Upper lobe of left lung (tissue), 6 donors: Measurements from ENCODE around the gene CTNNBIP1. TPM values are rescaled to one million over a fixed set of nuclear protein-coding genes. Genes with fewer than 3 reads are reported as not detected.
"Not testable (repeated sequence)": the region's sequence is repeated elsewhere in the genome, so short reads cannot be mapped to it uniquely, and the experiment has no call there.

Experiments used
- ATAC-seq, 2 donors: fragments of 200-7000 bp; cut with Tn5 transposase; one replicate each; pipeline ENCODE4 v1.9.1; 2022; ENCODE audit warnings: mild to moderate bottlenecking in 2 of 2, moderate library complexity in 2 of 2; ENCODE audit not compliant: low FRiP score in 2 of 2
- DNase-seq, 2 donors: peaks; one replicate each; pipeline ENCODE4 v3.0.0-alpha.2; 2019 to 2020
- H3K27ac ChIP-seq, 4 donors: fragments of 200-600 bp; sonication (generic); one replicate each; pipeline ENCODE4 v1.5.1; 2016 to 2019
- H3K27me3 ChIP-seq, 4 donors: fragments of 200-600 bp; sonication (generic); one replicate each; pipeline ENCODE4 v1.5.1; 2017 to 2019
- H3K36me3 ChIP-seq, 4 donors: fragments of 200-600 bp; sonication (generic); one replicate each; pipeline ENCODE4 v1.5.1; 2016 to 2019
- H3K4me1 ChIP-seq, 4 donors: fragments of 200-600 bp; sonication (generic); one replicate each; pipeline ENCODE4 v1.5.1; 2018 to 2019
- H3K4me3 ChIP-seq, 4 donors: fragments of 200-600 bp; sonication (generic); one replicate each; pipeline ENCODE4 v1.5.1; 2017 to 2019; ENCODE audit warnings: mild to moderate bottlenecking in 2 of 4, moderate library complexity in 1 of 4
- H3K9me3 ChIP-seq, 4 donors: fragments of 200-600 bp; sonication (generic); one replicate each; pipeline ENCODE4 v1.5.1; 2018 to 2019
- CTCF ChIP-seq, 6 experiments: fragments of 450-650 bp in 4 of 6; fragments of 200-600 bp in 2 of 6; sonication (generic) in 2 of 6; IDR thresholded peaks; one replicate each; pipeline ENCODE4 v1.5.1; 2016 to 2019; ENCODE audit warnings: antibody characterized with exemption in 6 of 6
- EP300 ChIP-seq, 4 donors: sonication (generic); formaldehyde crosslinking; IDR thresholded peaks; one replicate each; pipeline ENCODE4 v1.5.1; 2017; ENCODE audit warnings: antibody characterized with exemption in 4 of 4, control low read depth in 2 of 4
- POLR2A ChIP-seq, 4 donors: fragments of 450-650 bp; IDR thresholded peaks; one replicate each; pipeline ENCODE4 v1.5.1; 2016 to 2017; ENCODE audit warnings: antibody characterized with exemption in 4 of 4, mild to moderate bottlenecking in 2 of 4
- POLR2AphosphoS5 ChIP-seq, 2 donors: sonication (generic); formaldehyde crosslinking; IDR thresholded peaks; one replicate each; pipeline ENCODE4 v1.5.1; 2017; ENCODE audit warnings: antibody characterized with exemption in 2 of 2
- WGBS, 2 donors: methylation state at CpG; one replicate each; pipeline ENCODE4 v1.1.5; 2017 to 2018; 5-methylcytosine and 5-hydroxymethylcytosine counted together
- total RNA-seq, 6 donors: library from RNA; depleted of rRNA in 4 of 6; stranded (reverse); fragments of >200 nt in 4 of 6; gene quantifications; one replicate each; pipeline versions ENCODE4 v1.1.0 to v1.2.1, GENCODE V29; 2016 to 2021
- donor health status: DM: no; HTN: no; CAD: no; lungs with moderate emphysema.
- donor health status: DM: no; HTN: yes; CAD: no; lungs with severe emphysema.

The CTNNBIP1 gene
- total RNA-seq, 6 donors from 2014 or later, result 39.8 to 85.8 (median 73.1) TPM

DNA sequence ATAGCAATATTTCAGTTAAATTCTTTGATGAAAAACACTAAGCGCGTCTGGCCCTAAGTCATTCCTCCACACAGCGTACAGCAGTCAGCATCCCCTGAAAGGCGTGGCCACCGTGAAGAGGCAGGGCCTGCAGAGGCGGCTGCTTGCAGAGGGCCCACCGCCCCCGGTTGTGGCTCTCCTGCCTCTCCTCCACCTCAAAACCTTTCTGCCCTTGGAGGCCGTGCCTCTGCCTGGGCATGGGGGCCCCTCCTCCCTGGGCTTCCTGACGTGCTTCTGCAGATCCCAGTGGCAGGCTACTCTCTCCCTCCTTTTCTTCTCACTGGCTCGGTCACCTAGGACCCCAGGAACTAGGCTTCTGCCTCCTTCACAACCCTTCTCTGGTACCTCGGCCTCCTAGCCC lies 102.5 kb downstream of the CTNNBIP1 start:
- ATAC-seq (no peak), DNase-seq (no peak)
- no peak overlapping the region for H3K27ac ChIP-seq
- H3K27me3 ChIP-seq, result no peaks in the 10 kb centered on the region
- 82 to 84% methylated on average over 12 of the region's 12 CpGs for WGBS, 2 donors
- TF ChIP-seq CTCF (IDR thresholded peaks at IDR 0.05) (no peak), EP300 (IDR thresholded peaks at IDR 0.05) (no peak), POLR2AphosphoS5 (IDR thresholded peaks at IDR 0.05) (no peak), POLR2A (IDR thresholded peaks at IDR 0.05) (no peak)
- no peaks in the 10 kb centered on the region for H3K36me3 ChIP-seq
- no peaks in the 10 kb centered on the region for H3K9me3 ChIP-seq
- H3K4me3 ChIP-seq, result no peak overlapping the region
- H3K4me1 ChIP-seq, result peaks cover 0 to 30% (median 18%) of the 10 kb centered on the region in 4 donors

- H3K27ac ChIP-seq, H3K4me3 ChIP-seq, DNase-seq, ATAC-seq, H3K36me3 ChIP-seq, H3K9me3 ChIP-seq, H3K27me3 ChIP-seq: not testable (repeated sequence)
- WGBS, 2 donors, result 83 to 93% methylated on average over 5 of the region's 5 CpGs
- peaks cover 0 to 30% (median 15%) of the 10 kb centered on the region in 4 donors for H3K4me1 ChIP-seq
Observed at GRCh38 chr1:9805972-9806371, 104.1 kb downstream of the CTNNBIP1 start.

- Histone ChIP-seq H3K4me3 (no peak overlapping the region), H3K9me3 (no peaks in the 10 kb centered on the region), H3K27me3 (no peaks in the 10 kb centered on the region), H3K27ac (no peak overlapping the region), H3K4me1 (peaks cover 0 to 30% (median 13%) of the 10 kb centered on the region in 4 donors), H3K36me3 (no peaks in the 10 kb centered on the region)
- DNase-seq (no peak), ATAC-seq (no peak)
- 76 to 86% methylated on average over 7 of the region's 7 CpGs for WGBS, 2 donors
- no peak for TF ChIP-seq EP300 (IDR thresholded peaks at IDR 0.05)
- TF ChIP-seq POLR2A (IDR thresholded peaks at IDR 0.05), result no peak
- TF ChIP-seq CTCF (IDR thresholded peaks at IDR 0.05), result no peak
- TF ChIP-seq POLR2AphosphoS5 (IDR thresholded peaks at IDR 0.05), result no peak
Observed at GRCh38 chr1:9805006-9805508, 105.0 kb downstream of the CTNNBIP1 start.

DNA sequence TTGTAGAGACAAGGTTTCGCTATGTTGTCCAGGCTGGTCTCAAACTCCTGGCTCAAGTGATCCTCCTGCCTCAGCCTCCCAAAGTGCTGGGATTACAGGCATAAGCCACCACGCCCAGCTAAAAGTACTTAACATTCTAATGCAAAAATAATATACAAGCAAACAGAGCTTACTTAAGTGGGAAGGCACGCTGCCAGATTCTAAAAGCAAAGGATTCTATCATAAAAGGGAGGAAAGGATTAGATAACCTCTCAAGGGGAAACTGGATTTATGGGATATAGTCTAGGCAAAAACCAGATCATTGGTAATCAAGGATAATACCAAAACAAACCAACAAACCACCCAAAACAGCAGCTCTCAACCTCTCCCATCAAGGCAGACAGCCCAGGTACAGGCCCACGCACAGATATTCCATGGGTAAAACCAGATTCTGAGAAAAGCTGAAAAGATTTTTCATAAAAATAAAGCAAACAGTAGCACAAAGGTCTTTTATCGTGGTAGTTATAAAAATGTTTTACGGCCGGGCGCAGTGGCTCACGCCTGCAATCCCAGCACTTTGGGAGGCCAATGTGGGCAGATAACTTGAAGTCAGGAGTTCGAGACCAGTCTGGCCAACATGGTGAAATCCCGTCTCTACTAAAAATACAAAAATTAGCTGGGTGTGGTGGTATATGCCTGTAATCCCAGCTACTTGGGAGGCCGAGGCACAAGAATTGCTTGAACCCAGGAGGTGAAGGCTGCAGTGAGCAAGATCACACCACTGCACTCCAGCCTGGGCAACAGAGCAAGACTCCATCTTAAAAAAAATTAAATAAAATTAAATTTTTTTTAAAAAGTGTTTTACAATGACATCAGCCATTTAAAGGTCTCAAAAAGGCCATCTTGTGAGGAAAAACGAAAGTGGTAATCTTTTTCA lies 106.8 kb downstream of the CTNNBIP1 start:
- H3K27me3 ChIP-seq, H3K36me3 ChIP-seq, H3K9me3 ChIP-seq, DNase-seq, H3K4me3 ChIP-seq, H3K27ac ChIP-seq: not testable (repeated sequence)
- WGBS, 2 donors, result 94 to 95% methylated on average over 13 of the region's 13 CpGs
- ATAC-seq, result peak in 1 of 2 donors; percentile 27
- peaks cover 0 to 26% (median 6%) of the 10 kb centered on the region in 4 donors for H3K4me1 ChIP-seq

GRCh38 chr1:9801909-9802308 lies 108.2 kb downstream of the CTNNBIP1 start:
- no peak overlapping the region for H3K4me3 ChIP-seq
- TF ChIP-seq CTCF (IDR thresholded peaks at IDR 0.05) (no peak), POLR2A (IDR thresholded peaks at IDR 0.05) (no peak), POLR2AphosphoS5 (IDR thresholded peaks at IDR 0.05) (no peak), EP300 (IDR thresholded peaks at IDR 0.05) (no peak)
- no peak overlapping the region for H3K27ac ChIP-seq
- H3K36me3 ChIP-seq, result no peaks in the 10 kb centered on the region
- DNase-seq (no peak), ATAC-seq (no peak)
- peaks cover 0 to 20% (median 7%) of the 10 kb centered on the region in 4 donors for H3K4me1 ChIP-seq
- WGBS, 2 donors, result 100% methylated on average over 1 of the region's 1 CpG
- no peaks in the 10 kb centered on the region for H3K9me3 ChIP-seq
- H3K27me3 ChIP-seq, result no peaks in the 10 kb centered on the region

Other genes starting within 250 kb of the CTNNBIP1 start
- gene CLSTN1, start 86.3 kb downstream of the CTNNBIP1 start, total RNA-seq, result 10 to 100 TPM; 35.6 to 82.7 (median 59.5) TPM
- 10 to 100 TPM in 5 of 6 donors, 1 to 10 TPM in 1; 9.4 to 28.7 (median 19.4) TPM for gene LZIC, start 33.1 kb upstream of the CTNNBIP1 start, total RNA-seq
- 10 to 100 TPM in 3 of 6 donors, 1 to 10 TPM in 3; 4.6 to 13.6 (median 8.5) TPM for gene NMNAT1, start 33.2 kb upstream of the CTNNBIP1 start, total RNA-seq
- 10 to 100 TPM in 1 of 6 donors, 1 to 10 TPM in 4, not detected in 1; 1.7 to 15.9 (median 4.3) TPM for gene RBP7, start 87.0 kb upstream of the CTNNBIP1 start, total RNA-seq
- 10 to 100 TPM; 24.5 to 83.8 (median 42.8) TPM for gene UBE4B, start 122.7 kb upstream of the CTNNBIP1 start, total RNA-seq